Spleen (tissue), 7 donors: ENCODE results near the gene AOAH.
A peak's percentile ranks its signal among the peaks of the same experiment; 100 is the strongest.

Experiments
- CTCF ChIP-seq, 11 experiments: fragments of 200-600 bp in 7 of 11; fragments of 450-650 bp in 4 of 11; sonication (generic) in 4 of 11; IDR thresholded peaks in 8 of 11; conservative IDR thresholded peaks in 3 of 11; 1 replicate in 7 of 11; 2 replicates in 4 of 11; pipeline versions ENCODE4 v1.4.0 to v1.8.0; 2016 to 2021; ENCODE audit warnings: antibody characterized with exemption in 11 of 11, inconsistent platforms in 4 of 11, mild to moderate bottlenecking in 1 of 11
- POLR2A ChIP-seq, 3 donors: fragments of 450-650 bp; IDR thresholded peaks; one replicate each; pipeline ENCODE4 v1.5.1; 2017; ENCODE audit warnings: antibody characterized with exemption in 3 of 3, mild to moderate bottlenecking in 1 of 3
- POLR2AphosphoS5 ChIP-seq, 3 donors: sonication (generic); formaldehyde crosslinking; IDR thresholded peaks; one replicate each; pipeline ENCODE4 v1.5.1; 2017; ENCODE audit warnings: antibody characterized with exemption in 3 of 3
- donor health status: DM: no; HTN: no; CAD: no; lungs with moderate emphysema.
- donor health status: DM: no; HTN: no; CAD: no.
- donor health status: DM: no; HTN: no; CAD: no.

- TF ChIP-seq CTCF (IDR thresholded peaks at IDR 0.05 in 8 of 11, conservative IDR thresholded peaks at IDR 0.05 in 3 of 11): no peak
- no peak for TF ChIP-seq POLR2A (IDR thresholded peaks at IDR 0.05)
- TF ChIP-seq POLR2AphosphoS5 (IDR thresholded peaks at IDR 0.05): peak in 1 of 3 donors; percentile 23
Observed at GRCh38 chr7:36659172-36659516, 65.2 kb downstream of the AOAH start.
